Measurements from ENCODE around the gene BRI3BP.
"Not testable (repeated sequence)": the region's sequence is repeated elsewhere in the genome, so short reads cannot be mapped to it uniquely, and the experiment has no call there.

The BRI3BP gene

DNA sequence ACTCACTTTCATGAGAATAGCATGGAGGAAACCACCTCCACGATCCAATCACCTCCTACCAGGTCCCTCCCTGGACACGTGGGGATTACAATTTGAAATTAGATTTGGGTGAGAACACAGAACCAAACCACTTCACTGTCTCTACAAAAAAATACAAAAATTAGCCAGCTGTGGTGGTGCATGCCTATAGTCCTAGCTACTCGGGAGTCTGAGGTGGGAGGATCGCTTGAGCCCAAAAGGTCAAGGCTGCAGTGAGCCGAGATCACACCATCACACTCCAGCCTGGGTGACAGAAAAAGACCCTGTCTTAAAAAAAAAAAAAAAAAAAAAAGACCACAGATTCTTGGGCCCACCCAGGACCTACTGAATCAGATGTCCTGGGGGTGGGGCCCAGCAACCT, 28.3 kb downstream of the BRI3BP start:
- no peak for DNase-seq (ENCODE audit: low read depth in 1 of 2, low spot score in 1 of 2)

DNA sequence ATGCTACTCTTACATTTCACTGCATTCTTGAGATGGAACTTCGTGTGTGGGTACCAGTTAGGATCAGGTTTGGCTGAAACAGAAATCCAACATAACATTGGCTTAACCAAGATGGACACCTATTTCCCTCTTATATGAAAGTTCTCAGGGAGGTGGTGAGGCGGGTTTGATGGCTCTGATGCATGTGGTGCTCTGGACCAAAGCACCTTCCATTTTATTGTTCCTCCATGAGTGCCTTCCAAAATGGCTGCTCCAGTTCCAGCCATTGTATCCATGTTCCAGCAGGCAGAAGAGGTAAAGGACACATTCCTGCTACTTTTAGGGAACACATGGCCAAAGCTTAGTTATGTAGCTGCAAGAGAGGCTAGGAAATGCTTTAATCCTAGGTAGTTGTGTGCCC, 29.6 kb downstream of the BRI3BP start:
- DNase-seq (ENCODE audit: low read depth in 1 of 2, low spot score in 1 of 2): no peak

DNA sequence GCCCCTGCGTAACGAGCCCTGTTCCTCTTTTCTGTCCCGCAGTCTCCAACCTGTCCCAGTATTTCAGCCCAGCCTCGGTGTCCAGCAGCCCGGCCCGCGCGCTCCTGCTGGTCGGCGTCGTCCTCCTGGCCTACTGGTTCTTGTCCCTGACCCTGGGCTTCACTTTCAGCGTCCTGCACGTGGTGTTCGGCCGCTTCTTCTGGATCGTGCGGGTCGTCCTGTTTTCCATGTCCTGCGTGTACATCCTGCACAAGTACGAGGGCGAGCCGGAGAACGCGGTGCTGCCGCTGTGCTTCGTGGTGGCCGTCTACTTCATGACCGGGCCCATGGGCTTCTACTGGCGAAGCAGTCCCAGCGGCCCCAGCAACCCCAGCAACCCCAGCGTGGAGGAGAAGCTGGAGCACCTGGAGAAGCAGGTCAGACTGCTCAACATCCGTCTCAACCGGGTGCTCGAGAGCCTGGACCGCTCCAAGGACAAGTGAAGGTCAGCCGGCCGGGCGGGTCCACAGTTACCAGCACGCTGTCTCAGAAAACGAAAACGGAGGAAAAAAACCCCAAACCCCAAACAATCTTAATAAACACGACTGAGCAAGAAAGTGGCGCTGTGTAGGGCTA, 31.6 kb downstream of the BRI3BP start:
- DNase-seq (ENCODE audit: low read depth in 1 of 2, low spot score in 1 of 2): no peak

DNA sequence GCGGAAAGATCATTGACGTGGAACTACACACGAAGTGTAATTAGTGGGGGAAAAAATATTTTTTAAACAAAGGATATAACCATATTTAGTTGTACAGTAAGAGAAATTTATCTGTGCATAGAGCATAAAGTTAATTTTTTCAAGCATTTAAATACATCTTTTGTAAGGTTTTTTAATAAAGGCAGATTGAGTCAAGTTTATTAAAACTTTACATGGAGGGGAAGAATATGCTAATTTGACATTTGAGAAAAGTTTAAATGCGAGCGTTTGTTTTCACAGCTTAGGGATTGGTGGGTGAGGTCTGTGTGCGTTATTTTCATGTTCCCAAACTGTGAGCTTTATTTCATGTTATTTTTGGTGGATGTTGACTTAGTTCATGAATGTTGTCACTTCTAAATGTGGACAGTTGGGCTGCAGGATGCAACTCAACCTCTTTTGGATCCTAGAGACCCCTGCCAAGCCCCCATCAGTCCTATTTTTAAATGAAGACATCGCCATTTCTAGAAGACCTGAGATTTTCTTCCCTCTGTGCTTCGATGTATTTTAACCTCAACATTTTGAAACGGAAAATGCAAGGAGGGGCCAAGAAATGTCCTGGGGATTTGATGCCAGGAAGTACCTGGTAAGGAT, 32.3 kb downstream of the BRI3BP start:
- DNase-seq (ENCODE audit: low read depth in 1 of 2, low spot score in 1 of 2): no peak

DNA sequence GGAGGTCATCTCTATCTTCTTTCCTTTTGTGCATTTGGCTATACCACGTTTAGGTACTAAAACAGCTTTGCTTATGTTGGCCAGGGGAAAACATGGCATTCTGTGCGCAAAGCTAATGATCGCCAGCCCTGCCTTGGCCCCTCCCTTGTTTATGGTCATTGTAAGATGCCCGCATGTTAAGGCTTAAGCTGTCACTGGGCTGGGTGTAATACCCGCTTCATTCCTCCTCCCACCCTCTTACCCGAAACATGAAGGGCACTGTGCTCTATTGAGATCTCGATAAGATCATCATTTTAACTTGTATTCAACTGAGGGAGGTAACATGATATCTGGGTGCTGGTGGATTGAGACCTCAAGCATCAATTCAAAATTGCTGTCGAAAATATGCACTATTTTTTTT, 34.7 kb downstream of the BRI3BP start:
- no peak for DNase-seq (ENCODE audit: low read depth in 1 of 2, low spot score in 1 of 2)

DNA sequence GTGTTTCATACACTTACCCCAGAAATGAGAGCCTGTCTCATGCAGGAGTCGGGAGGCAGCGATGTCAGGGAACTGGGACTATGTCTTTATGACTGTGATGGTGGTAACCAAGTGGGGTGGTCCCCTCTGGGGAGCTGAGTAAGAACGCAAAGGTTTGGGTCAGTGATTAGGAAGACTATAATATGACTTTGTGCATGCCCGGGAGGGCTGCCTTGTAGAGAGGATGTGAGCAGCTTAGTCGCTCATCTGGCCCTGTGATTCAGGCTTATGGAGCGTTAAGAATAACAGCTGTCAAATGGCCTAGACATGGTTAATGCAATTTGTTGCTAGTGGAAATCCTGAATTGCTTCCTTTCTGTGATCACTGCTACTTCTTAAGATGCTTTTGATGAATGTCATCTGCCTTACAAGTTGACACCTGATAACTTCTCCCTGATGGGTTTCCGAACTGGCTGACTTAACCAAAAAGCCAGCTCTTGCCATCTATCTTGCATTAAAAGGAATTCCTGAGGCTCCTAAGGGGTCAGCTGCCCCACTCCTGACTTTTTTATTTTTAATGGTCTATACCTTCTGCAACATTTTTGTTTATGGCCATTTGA, 36.4 kb downstream of the BRI3BP start:
- no peak for DNase-seq (ENCODE audit: low read depth in 1 of 2, low spot score in 1 of 2)

DNA sequence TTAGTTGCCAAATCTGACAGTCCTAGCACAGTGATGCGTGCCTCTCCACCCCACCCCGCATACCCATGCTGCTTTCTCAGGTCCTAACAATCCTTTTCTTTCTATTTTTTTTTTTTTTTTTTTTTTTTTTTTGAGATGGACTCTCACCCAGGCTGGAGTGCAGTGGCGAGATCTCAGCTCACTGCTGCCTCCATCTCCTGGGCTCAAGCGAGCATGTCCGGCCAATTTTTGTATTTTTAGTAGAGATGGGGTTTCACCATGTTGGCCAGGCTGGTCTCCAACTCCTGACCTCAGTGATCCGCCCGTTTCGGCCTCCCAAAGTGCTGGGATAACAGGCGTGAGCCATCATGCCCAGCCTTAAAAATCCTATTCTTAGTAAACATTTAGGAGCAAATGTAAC, 38.0 kb downstream of the BRI3BP start:
- DNase-seq (ENCODE audit: low read depth in 1 of 2, low spot score in 1 of 2): not testable (repeated sequence)

DNA sequence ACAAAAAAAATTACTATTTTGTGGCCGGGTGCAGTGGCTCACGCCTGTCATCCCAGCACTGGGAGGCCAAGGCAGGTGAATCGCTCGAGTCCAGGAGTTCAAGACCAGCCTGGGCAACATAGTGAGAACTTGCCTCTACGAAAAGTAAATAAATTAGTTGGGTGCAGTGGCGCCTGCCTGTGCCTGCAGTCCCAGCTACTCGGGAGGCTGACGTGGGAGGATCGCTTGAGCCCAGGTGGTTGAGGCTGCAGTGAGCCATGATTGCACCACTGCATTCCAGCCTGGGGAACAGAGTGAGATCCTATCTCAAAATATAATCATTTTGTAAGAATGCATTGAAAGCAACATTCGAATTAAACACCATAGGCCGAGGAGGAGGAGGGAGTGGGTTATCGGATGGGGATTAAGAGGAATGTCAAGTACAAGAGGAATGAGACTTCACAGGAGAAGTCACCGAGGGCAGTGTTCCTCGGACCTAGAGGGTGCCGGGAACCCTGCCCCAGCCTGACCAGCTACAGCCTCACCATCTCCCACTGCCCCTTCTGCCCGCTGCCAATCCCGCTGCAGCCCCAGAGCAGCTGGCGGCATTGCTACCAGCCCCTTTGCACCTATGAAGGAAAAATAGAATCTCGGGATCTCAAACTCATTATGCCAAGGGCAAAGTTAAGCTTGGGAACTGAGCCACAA, 39.2 kb downstream of the BRI3BP start:
- DNase-seq (ENCODE audit: low read depth in 1 of 2, low spot score in 1 of 2): no peak

DNA sequence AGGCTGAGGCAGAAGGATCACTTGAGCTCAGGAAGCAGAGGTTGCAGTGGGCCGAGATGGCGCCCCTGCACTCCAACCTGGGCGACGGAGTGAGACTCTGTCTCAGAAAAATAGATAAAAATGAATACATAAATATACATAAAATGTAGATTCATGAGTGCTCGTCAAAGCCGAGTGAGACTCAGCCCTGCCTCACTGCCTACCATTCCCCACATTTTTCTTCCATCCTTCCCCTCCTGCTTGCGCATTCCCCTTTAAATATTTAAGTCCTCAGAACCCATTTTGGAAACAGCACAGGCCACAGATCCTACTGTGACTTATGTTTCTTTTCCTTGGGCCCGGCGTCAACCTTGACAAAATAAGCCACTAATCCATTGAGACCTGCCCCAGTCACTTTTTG, 39.8 kb downstream of the BRI3BP start:
- DNase-seq (ENCODE audit: low read depth in 1 of 2, low spot score in 1 of 2): no peak

DNA sequence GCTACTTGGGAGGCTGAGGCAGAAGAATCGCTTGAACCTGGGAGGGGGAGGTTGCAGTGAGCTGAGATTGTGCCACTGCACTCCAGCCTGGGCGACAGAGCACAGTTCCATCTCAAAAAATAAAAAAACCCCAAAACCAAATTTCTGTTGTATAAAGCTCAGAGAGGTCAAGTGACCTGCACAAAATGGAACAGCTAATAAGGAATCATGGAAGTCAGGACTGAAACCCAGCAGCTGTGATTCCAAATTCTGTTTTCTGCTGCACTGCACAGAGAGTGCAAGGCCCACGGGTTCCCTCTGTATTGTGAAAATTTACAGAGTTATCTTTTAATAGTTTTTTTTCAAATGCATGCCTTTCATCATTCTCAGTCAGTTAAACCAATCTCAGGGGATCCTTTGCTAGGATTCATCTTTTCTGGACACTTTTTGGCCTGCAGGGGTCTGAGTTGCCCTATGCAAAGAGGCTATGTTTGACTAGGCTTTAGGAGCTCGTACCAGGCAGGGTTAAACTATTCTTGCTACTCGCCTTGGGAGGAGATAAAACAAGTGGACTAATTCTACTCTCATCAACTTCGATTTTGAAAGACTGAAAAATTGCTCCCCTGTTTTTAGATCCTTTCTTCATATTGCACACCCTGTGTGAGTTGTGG, 45.7 kb downstream of the BRI3BP start:
- no peak for DNase-seq (ENCODE audit: low read depth in 1 of 2, low spot score in 1 of 2)

DNA sequence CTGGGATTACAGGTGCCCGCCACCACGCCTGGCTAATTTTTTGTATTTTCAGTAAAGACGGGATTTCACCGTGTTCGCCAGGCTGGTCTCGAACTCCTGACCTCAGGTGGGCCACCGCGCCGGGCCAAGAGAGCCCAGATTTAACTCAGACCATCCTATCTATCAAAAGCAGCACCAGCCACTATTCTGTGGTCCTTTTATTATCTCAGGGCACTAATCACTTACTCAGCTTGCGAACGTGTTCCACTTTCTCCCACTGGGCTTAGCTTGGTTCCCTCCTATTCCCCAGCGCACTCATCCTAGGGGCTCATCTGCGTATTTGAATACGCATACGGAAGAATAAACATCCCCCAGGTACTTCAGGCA, 55.6 kb downstream of the BRI3BP start:
- DNase-seq (ENCODE audit: low read depth in 1 of 2, low spot score in 1 of 2): no peak

DNA sequence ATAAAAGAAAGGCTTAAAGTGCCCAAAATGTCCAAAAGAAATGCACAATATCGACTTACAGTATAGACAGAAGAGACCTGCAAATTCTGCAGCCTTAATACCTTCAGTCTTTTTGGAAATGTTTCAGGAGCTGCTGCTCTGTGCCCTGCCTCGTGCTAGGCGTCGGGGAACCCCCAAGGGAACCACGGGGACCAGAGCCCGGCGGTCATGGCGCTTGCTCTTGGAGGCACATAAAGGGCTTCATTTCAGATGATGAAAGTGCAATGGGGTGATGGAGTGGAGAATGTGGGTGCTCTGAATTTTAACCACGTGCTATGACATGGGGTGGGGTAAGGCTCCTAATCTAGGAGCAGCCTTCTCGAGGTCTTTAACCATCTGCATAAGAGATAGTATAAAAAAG, 57.0 kb downstream of the BRI3BP start:
- DNase-seq (ENCODE audit: low read depth in 1 of 2, low spot score in 1 of 2): no peak

DNA sequence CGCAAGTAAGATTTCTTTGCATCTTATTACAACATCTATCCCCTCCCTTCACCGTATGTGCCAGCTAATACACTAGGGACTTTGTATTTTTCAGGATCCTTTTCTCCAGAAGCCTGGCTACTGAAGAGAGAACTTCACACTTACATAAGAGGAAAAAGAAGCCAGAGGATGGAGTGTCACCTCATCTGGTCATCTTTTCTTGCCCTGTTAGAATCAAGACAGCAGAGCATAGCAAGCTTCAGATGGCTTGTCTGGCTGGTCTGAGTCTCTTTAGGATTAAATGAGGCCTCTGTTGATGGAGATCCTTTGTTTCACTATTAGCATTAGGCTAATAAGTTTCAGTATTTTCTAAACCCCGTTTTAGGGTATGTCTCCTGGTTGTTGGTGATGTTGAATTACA, 57.4 kb downstream of the BRI3BP start:
- no peak for DNase-seq (ENCODE audit: low read depth in 1 of 2, low spot score in 1 of 2)

DNA sequence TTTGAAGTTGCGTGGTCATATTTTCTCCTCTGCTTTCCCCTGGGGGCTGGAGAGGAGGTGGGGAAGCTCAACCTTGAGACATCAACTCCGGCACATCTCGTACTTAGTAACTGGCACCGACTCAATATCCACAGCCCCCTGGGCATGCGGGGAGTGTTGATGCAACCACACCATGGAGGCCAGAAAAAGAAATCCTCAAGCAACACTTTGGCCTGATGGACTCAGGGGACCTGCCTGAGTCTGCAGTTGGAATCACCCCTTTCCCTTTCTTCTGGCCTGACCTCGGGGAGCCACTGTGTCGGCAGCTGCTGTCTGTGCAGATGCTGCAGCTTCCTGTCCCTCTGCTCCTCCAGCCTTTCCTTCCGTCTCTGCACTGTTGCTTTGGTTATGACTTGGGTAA, 60.4 kb downstream of the BRI3BP start:
- no peak for DNase-seq (ENCODE audit: low read depth in 1 of 2, low spot score in 1 of 2)

DNA sequence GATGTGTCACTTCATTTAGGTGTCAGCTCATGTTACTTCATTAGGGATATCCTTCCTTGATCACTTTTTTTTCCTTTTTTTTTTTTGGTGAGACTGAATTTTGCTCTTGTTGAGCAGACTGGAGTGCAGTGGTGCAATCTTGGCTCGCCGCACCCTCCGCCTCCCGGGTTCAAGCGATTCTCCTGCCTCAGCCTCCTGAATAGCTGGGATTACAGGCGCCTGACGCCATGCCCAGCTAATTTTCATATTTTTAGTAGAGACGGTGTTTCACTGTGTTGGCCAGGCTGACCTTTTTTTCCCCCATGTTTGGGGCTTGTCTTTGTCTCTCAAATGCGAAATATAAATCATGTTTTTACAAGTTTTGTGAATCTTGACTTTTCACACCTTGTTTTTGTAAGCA, 62.1 kb downstream of the BRI3BP start:
- no peak for DNase-seq (ENCODE audit: low read depth in 1 of 2, low spot score in 1 of 2)

DNA sequence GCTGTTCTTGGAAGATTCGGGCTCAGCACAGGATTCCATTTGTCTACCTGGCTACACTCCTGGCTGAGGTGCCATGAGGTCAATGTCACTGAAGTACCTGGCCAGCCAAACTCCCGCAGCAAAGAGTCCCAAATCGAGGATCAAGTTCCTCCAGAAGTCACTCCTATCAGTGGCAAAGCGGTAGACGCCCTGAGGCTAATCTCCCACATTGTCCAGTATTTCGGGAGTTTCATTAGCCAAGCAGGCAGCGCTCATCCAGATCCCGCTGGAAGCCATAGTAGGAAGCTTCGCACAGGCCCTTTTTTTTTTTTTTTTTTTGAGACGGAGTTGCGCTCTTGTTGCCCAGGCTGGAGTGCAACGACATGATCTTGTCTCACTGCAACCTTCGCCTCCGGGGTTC, 62.9 kb downstream of the BRI3BP start:
- DNase-seq (ENCODE audit: low read depth in 1 of 2, low spot score in 1 of 2): no peak

DNA sequence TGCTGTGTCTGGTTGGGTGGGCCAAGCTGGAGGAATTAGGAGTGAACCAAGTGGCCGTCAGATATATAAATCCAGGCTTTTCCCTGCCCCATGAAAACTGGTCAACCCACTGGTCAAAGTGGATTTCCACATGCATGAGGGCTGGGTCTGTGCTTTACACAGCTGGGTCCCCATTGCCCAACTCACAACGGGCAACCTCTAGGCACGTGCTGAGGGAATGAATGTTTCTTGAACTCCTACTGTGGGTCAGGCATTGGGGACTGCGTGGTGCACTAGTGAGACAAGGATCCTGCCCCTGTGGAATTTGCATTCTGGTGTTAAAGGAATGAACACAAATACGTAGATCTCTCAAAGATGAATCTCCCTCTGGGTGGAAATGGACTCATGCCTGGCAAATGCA, 64.3 kb downstream of the BRI3BP start:
- DNase-seq (ENCODE audit: low read depth in 1 of 2, low spot score in 1 of 2): no peak

DNA sequence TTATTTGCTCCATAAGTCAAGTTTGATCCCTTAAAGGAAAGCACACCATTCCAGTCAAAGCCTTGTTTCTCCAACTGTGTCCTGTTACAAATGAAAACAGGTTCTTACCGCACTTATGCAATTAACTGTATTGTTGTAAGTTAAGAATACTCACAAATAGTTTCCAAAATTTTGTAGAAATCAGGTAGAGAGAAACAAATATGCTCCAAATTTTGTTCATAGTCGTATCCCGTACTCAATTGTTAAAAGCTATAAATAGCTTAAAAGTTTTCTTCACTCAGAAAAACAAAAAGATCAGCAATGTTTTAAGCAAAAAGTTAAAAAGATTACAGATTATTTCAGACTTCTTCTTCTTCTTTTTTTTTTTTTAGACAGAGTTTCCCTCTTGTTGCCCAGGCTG, 67.8 kb downstream of the BRI3BP start:
- DNase-seq (ENCODE audit: low read depth in 1 of 2, low spot score in 1 of 2): no peak

DNA sequence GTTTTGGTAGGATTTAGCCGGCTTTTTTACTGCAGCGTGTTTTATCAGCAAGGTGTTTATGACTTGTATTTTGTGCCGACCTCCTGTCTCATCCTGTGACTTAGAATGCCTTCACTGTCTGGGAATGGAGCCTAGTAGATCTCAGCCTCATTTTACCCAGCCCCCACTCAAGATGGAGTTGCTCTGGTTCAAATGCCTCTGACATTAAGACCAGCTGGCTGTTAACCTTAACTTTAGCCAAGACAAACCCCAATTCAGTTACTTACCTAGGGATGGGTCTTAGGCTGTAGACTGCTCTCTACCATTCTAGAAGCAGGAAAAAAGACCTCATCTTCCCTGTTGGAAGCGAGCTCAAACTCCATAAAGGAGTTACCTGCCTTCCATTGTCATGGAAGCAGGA, 70.1 kb downstream of the BRI3BP start:
- DNase-seq (ENCODE audit: low read depth in 1 of 2, low spot score in 1 of 2): not testable (repeated sequence)

DNA sequence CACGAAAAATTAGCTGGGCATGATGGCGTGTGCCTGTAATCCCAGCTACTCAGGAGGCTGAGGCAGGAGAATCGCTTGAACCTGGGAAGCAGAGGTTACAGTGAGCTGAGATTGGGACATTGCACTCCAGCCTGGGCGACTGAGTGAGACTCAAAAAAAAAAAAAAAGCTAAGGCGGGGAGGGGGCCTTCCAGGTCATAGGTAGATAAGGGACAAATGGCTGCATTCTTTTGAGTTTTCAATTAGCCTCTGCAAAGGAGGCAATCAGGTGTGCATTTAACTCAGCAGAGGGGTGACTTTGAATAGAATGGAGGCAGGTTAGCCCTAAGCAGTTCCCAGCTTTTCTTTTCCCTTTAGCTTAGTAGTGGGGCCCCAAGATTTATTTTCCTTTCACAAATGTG, 71.0 kb downstream of the BRI3BP start:
- DNase-seq (ENCODE audit: low read depth in 1 of 2, low spot score in 1 of 2): no peak

DNA sequence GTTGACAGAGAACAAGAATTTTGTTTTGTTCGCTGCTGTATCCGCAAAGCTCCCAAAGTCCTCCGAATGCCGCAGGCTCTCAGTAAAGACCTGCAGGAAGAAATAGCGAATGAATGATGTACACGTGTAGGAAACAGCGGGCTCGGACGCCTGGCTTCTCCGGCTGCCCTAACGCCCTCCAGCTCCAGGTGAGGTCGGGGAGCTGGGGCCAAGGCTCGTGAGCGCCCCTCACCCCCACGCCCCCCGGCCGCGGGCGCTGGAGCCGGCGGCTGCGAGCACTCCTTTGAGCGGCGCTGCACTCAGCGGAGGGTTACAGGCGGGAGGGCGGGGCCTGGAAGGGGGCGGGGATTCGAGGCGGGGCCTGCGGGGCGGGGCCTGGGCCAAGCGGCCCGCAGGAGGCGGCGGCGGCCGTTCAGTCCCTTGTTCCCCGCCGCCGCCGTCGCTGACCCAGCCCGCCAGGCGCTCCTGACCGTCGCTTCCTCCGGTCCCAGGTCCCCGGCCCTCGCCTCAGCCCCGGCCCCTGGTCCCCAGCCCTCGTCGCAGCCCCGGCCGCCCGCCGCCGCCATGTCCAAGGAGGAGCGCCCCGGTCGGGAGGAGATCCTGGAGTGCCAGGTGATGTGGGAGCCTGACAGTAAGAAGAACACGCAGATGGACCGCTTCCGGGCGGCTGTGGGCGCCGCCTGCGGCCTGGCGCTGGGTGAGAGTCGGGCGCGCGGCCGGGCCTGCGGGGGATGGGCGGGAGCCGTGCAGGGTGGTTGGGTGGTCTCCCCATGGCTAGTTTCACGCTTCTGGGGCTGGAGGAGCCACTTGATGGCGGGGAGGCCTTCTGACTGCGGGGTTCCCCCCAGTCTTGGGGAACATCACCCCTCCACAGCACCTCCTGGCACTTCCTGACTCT, 71.8 kb downstream of the BRI3BP start, which contains the start of gene AACS:
TSS of gene AACS (plus strand) at position 415 of the 898 bp plus-strand sequence. CDS start at position 565, 150 bp downstream.
- peak; percentile 56 to 68 for DNase-seq (ENCODE audit: low read depth in 1 of 2, low spot score in 1 of 2)
